HFF-Myc (cell line): Measurements from ENCODE around the gene ABLIM2.

Experiments used
- DNase-seq: peaks from one replicate; pipeline ENCODE4 v3.0.0-alpha.2; 2011; ENCODE audit warnings: low read depth; ENCODE audit errors: extremely low read depth
- H3K4me3 ChIP-seq: replicated peaks from 2 replicates; pipeline ENCODE4 v1.5.1; 2011; ENCODE audit warnings: low read depth, mild to moderate bottlenecking, control low read depth, low read length
- TF ChIP-seq, protein P1 (sequence below): IDR thresholded peaks from 2 replicates; pipeline ENCODE4 v1.5.1; 2012; ENCODE audit warnings: mild to moderate bottlenecking, low read depth, low read length, control low read depth; ENCODE audit errors: missing control alignments

ABLIM2 gene

DNA sequence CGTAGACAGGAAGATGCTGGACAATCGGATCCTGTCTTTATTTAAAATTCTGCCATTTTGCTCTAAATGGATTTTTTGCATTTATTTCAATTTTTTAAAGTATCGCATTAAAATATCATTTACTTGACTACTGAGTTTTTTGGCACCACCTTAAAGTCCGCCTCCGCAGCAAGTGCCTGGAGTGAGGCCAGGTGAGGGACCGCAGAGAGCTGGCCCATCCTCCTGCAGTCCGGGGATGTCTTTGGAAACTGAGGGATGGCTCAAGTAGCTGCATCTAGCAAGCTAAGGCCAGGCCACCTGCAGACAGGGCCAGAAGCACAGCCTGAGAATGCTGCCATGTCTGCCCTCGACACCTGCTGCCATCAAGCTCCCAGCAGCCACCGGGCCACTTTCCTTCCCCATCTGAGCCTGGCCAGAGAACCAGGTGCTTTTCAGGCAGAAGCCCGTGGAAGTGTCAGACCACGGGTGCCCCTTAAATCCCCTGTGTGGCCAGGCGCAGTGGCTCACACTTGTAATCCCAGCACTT is 69.6 kb downstream of the ABLIM2 start:
- H3K4me3 ChIP-seq, result no peak overlapping the region
- no peak for DNase-seq
- TF ChIP-seq, protein P1, sequence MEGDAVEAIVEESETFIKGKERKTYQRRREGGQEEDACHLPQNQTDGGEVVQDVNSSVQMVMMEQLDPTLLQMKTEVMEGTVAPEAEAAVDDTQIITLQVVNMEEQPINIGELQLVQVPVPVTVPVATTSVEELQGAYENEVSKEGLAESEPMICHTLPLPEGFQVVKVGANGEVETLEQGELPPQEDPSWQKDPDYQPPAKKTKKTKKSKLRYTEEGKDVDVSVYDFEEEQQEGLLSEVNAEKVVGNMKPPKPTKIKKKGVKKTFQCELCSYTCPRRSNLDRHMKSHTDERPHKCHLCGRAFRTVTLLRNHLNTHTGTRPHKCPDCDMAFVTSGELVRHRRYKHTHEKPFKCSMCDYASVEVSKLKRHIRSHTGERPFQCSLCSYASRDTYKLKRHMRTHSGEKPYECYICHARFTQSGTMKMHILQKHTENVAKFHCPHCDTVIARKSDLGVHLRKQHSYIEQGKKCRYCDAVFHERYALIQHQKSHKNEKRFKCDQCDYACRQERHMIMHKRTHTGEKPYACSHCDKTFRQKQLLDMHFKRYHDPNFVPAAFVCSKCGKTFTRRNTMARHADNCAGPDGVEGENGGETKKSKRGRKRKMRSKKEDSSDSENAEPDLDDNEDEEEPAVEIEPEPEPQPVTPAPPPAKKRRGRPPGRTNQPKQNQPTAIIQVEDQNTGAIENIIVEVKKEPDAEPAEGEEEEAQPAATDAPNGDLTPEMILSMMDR, result no peak

DNA sequence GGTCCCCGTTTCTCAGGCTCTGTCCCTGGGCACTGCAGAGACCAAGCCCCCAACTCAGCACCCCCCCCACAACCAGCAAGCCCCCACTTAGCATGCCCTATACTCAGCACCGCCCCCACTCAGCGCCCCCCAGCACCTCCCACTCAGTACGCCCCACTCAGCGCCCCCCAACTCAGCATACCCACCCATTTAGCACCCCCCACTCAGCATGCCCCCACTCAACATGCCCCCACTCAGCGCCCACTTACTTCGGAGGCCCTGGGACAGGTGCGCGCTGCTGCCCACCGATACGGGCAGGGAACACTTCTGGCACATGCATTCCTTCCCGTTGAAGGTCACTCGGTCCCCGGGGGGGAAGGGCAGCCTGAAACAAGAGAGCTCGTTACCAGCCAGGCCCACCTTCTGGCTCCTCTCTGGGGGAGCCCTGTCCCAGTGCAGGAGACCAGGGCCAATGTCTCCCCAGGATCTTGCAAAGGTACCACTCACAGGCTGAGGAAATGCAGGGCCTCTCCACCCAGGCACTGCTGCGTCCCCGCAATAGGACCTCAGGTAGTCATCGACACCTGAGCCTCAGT is 70.6 kb downstream of the ABLIM2 start:
- H3K4me3 ChIP-seq, result no peak overlapping the region
- no peak for DNase-seq
- TF ChIP-seq, protein P1, result no peak

DNA sequence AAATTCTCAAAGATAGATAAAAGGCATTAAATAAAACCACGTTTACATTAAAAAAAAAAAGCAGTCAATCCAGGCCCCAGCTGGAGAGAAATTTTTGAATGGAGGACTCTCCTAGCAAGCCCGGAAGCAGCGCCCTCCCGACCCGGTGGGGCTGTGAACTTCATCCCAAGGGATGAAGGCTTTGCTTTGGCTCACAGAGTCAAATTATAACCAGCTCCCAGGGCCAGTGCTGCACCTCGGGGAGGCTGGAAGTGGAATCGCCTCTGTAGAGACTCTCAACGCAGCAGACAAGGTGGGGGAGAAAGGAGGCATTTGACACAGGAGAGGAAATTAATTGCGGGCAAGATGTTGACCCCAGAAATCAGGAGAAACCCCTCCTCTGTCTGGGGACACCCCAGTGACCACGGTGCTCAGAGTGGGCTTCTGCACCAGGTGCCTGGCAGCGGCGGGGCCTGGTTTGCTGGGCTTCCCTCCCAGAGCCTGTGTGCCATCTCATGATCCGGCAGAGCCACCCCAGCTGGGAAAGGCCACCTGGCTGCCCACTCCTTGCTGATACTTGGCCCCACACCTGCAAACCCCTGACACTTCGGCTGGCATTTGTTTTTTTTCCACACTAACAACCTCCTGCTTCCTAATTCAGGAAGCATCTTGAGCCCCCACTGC is 71.7 kb downstream of the ABLIM2 start:
- no peak overlapping the region for H3K4me3 ChIP-seq
- no peak for DNase-seq
- TF ChIP-seq, protein P1, result no peak

DNA sequence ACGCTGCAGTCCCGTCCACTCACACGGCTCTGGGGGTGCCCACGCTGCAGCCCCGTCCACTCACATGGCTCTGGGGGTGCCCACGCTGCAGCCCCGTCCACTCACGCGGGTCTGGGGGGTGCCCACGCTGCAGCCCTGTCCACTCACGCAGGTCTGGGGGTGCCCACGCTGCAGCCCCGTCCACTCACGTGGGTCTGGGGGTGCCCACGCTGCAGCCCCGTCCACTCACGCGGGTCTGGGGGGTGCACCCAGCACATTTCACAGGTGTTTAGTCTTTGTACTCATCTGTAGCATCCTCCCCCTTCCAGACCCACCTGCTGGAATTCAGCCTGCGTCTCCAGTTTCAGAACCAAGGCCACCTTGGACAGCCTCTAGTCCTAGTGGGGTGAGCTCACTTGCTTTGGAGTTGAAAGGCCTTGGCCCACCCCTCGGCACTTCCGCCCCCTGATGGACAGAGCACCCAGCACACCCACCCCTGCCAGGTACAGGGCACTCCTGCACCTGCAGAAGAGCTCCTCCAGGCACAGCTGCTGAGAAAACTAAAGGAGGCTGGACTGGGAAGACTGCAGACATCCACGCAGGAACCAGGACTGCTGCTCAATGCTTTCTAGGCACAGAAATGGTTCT is 73.0 kb downstream of the ABLIM2 start:
- TF ChIP-seq, protein P1, result peak; percentile 2
- no peak for DNase-seq
- H3K4me3 ChIP-seq, result no peak overlapping the region

DNA sequence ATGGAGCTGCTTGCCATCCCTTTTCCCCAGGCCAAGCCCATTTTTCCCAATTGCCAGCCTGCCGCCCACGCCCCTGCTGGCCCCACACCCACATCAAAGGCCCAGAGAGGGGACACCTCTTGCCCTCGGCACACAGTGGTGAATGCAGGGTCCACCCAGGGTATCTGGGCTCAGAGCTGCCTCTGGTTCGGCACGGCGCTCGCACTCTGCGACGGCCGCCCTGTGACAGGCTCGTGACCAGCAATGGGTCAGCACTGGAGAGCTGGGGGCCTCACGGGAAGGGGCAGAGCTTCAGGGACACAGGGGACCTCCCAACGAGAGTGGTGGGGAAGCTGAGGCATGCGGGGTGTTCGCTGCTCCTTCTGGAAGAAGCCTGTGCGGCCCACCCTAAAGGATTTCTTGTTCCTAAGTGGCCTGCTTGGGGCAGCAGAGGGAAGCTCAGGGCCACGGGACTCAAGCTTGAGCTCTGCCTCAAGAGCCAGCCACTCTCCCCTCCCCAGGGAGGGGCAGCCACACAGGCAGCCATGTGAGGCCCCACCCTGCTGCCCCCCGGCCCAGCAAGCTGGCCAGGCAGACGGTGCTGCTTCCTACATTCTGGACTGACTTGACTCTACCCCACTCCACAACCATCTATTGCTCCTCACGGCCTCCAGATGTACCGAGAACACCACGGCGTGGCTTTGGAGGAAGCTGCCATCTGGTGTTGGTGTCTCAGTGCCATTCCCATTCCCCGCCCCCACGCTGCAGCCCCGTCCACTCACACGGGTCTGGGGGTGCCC is 73.7 kb downstream of the ABLIM2 start:
- no peak for DNase-seq
- TF ChIP-seq, protein P1, result no peak
- no peak overlapping the region for H3K4me3 ChIP-seq

DNA sequence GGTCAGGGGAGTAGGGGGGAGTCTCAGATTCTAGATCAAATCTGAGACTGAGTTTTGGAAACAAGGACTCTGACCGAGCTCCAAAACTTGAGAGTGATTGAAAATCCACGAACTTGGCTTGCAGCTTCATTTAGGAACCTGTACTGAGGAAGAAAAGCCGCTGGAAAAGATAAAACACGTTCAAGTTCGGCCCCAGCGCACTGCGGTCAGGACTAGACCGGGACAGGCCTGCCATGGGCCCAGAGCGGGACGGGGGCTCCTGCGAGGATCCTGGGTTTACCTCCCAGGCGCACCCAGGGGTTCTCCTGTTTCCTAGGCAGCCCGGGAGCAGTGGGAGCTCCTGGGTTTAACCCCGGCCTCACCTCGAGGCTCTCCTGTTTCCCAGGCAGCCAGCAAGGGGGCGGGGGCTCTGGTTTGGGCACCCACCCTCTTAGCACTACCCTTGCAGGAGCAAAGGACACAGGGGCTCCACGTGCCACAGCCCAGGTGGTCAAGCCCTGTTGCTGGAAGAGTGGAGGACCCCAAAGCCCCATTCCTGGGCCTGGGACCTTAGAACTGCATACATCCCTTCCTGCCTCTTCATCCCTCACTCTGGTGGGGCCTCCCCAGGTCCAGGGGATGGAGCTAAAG is 74.5 kb downstream of the ABLIM2 start:
- no peak overlapping the region for H3K4me3 ChIP-seq
- TF ChIP-seq, protein P1, result no peak
- DNase-seq, result no peak
